Midbrain (tissue), 1 donor: ENCODE results near the gene MPPED1.

Experiments
- DNase-seq: peaks from one replicate; lab custom pipeline; 2025; lab: John Stamatoyannopoulos, UW

The MPPED1 gene

DNA sequence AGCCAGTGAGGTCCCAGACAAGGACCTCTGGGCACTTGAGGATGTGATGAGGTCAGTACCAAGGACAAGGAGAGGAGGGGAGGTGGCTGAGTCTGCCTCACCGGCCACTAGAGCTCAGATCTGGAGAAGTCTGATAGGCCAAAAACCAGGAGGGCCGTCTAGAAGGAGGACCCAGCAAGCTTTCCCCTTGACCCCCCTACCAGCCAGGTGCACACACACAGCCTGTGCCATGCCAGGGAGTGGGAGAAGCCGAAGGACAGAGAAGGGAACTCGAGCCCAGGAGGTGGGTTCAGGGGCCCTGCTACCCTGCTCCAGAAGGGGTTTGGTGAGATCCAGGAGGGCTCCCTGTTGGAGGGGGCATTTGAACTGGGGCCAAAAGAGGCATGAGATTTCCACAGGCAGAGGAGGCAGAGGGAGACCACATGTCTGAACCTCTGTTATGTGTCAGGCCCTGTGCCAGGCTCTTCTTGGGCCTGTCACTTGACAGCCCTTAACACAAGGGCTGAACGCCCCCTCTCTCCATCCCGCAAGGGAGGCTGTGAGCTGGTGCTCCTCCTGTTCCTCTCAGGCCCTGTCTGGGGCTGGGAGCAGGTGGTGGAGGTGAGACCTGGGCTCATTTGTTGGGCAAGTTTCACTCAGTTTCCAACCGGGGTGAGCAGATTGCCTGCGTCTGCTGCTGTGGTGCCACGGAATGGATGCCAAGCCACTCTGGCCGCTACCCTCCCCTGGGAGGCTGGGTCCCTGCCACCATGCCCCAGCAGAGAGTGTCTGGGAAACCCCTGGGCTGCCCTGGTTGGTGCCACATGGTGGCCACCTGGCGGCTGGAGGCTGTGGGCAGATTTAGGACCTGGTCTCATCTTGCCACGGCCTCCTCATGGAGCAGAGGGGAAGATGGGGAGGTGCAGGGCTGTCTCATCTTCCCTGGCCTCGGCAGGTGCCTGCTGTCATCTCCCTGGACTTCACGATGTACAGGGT is 65.2 kb downstream of the MPPED1 start:
- no peak for DNase-seq

DNA sequence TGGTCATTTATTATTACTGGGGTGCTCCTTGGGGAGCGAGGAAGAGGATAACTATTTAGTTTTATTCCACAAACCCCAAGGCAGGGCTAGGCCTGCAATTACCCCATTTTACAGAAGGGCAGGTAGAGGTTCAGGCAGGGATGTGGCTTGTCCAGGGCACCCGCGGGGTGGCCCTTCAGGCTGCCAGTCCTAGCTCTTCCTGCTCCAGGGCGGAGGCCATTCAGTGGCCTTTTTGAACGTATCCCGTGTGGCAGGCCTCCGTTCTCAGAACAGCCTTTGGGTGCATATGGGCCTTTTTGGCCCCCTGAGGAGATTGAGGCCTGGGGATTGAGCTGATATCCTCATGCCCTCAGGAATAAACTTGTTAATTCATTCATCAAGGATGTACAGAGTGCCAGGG is 66.2 kb downstream of the MPPED1 start:
- no peak for DNase-seq

DNA sequence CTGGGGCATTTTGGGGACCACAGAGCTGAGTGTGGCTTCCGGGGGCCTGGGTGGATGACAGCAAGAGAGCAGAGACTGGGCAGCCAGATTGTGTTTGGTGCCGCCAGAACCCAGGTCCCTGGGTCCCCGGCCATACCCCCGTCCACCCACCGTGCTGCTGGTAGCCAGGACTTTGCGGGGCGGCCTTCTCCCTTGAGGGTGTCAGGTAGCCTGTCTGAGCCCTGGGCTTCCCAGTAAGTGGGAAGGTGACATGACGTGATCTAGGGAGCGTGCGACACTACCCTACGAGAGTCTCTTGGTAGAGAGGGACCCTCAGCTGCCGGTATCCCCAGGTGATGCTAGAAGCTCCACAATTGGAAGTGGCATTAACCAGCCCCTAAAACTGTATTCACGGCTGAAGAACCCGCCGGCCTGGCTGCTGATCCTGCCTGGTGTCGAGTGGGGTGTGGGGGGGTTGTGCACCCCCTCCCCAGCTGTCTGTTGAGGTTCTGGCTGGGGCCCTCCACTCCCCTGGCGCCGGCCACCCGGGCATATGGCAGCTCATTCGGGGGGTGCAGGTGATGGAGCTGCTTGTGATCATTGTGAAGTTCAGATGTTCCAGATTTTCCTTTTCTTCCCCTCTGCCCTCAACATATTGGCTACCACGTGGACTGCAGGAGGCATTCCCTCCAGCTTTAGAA is 66.9 kb downstream of the MPPED1 start:
- no peak for DNase-seq

DNA sequence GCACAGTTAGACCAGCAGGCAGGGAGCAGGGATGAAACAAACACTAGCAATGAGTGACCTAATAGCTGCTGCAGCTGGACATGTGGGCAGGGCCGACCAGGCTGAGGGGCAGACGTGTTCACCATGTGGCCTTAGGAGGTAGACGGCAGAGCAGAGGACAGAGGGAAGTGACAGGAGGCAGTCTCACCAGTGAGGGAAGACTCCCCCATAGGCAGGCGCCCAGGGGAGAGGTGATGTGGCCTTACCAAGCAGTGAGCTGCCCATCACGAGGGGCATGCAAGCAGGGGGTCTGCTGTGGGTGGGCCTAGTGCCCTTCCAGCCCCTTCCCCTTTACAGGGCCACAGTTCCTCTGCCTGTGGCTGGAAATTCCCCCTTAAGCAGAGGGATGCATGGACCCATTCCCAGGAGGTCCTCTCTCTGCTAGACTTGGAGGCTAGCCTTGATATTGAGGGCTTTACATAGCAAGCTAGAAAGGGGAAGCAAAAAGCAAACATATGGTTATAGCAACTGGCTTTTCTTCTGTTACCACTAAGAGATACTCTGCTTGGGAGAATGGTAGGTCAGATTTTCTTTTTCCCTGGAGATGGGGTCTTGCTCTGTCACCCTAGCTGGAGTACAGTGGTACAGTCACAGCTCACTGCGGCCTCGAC is 67.6 kb downstream of the MPPED1 start:
- DNase-seq: no peak

DNA sequence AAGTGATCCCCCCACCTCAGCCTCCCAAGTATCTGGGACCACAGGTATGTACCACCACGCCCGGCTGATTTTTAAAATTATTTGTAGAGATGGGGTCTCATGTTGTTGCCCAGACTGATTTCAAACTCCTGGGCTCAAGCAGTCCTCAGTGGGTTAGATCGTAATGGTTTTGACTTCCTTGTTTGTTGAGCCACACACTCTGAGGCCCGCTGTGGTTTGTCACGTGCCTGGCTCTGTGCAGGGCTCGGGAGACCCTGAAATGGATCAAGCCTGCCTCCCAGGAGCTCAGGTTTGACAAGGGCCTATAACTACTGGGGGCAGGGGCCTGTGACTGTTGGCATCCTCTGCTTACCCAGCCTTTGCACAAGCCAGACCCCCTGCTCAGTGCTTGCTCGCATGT is 68.1 kb downstream of the MPPED1 start:
- DNase-seq: no peak

DNA sequence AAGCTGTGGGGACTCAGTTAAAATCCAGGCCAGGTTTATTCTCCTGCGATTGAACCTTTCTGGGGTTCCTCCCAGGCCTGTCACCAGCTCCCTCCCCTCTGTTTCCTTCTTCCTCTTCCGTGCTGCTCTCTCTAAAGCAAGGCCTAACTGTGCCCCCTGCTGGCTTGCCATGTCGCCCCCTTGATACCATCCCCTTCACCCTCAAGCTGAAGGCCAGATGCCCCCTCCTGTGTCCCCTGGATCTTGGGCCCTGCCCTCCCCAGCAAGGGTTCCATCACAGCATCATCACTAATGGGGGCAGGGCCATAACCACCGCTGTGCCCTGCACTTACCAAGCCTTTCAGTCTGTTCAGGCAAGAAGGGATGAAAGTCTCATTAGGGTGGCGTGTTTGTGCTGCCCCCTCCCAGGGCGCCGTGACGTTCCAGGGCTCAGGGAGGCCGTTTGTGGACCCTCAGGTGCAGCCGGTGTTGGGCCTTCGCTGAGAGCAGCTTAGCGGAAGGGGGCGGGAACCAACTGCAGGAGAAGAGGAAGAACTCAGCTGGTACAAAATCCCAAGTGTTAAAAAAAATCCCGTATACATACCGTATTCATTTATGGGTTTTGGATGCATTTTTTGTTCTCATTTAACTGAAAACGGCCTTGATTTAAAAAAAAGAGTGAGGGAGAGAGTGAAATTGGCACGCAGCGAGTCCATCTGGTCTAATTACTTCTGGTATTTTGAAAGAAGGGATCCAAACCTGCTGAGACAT is 69.9 kb downstream of the MPPED1 start:
- DNase-seq: no peak

DNA sequence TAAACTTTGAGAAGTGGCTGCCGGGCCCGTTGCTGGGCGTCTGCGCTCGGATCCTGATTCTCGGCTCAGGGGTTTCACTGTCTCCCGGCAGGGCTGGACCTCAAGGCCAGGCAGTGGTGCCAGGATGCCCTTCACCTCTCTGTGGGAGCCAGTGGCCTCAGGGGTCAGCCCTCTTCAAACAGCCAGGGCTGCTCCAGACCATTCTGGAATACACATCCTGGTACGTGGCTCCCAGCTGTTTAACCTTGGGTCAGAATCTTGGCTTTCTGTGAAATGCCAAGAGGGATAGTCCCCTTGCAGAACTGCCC is 70.5 kb downstream of the MPPED1 start:
- DNase-seq: no peak

DNA sequence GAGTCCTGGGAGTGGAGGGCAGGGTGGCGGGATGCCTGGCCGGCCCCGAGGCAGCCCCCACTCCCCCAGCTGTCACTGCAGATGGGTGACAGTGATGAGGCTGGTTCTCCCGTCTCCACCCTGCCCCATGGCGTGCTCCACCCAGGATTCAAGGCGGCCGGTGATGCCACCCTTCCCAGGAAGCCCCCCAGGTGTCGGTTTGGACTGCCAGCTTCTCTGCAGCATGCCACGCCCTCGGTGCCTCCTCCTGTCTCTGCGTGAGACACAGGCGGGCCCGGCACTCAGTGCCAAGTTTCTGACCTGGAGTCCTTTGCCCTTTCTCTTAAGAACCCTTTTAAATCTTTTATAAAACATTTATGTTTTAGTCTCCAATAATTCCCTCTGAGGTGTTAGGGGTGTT is 71.5 kb downstream of the MPPED1 start:
- no peak for DNase-seq

DNA sequence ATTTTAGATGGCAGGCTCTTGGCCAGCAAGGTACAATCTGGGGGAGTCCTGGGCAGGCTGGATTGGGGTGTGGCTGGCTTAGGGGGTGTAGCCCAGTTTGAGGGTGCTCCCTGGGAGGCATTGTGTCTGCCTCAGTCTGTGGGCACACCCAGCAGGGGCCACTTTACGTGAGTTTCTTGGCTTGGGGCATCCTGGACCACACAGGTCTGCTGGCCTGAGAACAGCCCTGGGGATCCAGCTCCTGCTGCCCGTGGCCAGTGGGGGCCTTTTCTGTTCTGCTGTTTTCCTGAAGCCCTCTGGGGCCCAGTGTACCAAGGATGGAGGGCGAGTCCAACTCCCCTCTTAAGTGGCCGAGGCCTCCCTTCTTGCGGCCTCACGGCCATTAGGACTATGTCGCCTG is 71.9 kb downstream of the MPPED1 start:
- no peak for DNase-seq

DNA sequence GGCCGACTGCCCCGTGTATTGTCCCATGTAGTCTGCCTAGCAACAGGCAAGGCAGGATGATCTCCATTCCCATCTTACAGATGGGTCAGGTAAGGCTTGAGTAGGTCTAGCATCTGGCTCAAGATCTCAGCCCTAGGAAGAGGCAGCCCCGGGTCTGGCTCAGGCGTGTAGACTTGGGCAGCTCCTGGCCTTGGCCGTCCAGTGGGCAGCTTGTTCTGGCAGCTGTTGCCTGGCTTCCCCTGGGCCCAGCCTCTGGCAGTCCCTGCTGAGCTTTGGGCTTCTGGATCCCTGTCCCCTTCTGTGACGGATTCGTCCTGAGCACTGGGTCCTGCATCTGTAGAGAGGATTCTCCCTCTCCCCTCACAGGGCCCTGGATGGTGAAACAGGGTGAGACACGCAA is 72.4 kb downstream of the MPPED1 start:
- no peak for DNase-seq

DNA sequence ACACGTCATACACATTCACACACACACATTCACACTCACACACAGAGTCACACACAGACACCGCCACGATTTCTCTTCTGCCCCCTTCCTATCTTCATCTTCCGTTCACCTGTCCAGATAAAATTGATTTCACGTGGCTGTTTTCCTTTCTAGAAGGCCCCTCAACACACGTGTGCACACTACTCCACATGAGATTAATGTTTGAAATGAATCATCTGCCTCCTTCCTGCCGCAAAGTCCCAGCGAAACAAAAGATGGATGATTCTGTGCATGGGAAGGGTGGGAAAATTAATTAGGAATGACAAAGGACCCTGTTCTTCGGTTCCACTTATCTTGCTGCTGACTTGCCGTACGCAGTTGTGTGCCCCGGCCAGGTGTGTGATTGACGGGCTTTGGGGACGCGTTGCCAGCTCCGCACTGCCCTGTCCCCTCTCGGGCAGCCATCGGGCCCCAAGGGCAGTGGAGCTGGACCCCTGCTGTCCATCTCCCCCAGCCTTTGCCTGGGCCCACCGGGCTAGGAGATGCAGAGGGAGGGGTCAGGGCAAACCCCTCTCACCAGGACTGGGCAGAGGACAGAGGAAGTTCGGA is 73.8 kb downstream of the MPPED1 start:
- DNase-seq: no peak

DNA sequence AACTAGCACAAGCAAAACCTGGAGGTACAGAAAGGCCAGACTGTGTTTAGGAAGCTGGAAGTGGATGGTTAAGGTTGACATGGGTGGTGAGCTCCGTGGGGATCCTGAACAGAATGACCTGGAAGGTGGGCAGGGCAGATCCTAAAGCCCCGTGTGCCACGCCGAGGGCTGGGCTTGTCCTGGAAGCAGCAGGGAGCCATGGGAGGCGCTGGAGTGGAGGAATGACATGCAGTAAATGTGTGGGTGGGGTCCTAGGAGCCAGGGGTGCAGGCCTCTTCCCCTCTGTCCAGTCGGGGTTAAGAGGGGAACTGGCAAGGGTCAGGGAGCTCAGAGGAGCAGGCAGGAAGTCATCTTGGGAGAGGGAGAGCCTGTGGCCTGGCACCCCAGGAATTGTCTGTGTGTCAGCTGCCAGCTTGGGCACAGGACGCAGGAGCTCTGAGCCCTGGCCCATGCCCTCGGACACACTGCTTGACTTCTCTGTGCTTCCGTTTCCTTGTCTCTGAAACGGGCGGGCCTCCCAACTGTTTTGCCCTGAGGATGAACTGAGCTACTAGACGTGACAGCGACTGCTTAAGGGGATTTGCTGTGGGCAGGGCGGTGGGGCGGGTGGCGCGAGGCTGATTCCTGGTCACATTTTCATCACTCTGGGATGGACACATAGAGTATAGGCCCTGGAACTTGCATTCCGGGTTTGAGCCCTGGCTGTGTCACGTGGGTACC is 75.7 kb downstream of the MPPED1 start:
- DNase-seq: no peak

DNA sequence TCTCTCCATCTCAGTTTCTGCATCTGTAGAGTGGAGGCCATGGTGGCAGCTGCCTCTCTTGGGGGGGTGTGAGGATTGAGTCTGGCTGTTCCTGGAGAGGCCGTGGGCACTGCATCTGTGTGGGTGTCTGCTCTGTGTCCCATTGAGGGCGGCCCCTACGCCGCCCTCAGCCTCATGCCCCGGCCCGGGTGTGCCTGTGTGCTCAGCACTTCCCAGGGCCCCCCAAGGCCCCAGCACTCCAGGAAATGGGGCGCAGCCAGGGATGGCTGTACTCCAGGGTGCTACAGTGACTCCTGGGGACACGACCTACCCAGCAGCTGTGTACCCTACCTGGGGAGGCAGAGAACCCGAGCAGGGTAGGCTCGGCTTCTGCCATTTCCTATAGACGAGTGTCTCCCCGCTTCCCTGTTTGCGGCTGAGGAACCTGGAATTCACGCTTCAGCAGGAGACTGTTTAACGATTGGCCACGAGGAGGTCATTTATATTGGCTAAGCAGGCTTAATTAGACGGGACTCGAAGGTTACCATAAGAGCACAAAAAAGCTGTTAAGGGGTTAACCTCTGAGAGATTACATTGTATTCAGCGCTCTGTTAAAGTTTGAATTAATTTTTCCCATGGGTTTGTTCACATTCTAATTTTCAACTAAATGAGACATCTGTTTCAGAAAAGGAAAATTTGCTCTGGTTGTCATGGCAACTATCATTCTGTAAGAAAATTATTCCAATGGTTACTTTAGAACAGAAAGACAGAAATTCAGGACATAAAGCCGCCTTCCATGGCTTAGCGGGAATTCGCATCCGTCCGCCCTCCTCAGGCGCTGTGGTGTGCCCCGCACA is 76.4 kb downstream of the MPPED1 start:
- no peak for DNase-seq

DNA sequence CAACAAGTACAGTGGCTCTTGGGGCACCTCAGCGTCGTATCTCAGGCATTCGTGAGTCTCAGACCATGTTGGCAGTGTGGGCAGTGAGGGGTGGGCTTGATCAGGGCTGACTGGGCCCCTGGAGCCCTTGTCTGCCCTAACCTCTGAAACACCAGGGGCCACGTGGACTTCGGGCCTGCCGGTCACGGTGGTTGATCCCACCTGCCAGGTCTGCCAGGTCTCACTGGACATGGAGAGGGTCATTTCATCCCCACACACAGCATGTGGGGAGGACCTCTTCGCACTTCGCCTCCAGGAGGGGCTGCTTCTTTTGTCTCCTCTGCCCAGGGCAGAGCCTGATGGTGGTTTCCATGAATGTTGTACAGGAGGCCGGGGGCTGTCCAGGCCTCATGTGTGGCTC is 77.1 kb downstream of the MPPED1 start:
- DNase-seq: no peak

DNA sequence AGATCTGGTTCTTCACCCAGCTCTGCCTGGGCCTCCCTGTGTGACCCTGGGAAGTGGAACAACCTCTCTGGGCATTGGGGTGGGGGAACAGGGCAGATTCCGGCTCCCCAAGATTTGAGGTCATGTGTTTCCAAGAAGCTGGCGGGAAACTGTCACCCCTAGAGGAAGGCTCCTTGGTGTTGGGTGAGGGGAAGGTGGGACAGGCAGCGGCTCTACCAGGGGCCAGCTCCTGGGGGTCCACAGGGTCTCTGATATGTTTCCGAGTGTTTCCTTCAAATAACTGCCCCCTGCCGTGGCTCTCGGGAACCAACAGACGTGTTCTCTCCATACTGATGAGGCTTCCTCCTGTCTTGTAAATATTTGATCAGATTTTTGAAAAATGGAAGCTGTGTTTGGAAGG is 78.5 kb downstream of the MPPED1 start:
- DNase-seq: no peak

DNA sequence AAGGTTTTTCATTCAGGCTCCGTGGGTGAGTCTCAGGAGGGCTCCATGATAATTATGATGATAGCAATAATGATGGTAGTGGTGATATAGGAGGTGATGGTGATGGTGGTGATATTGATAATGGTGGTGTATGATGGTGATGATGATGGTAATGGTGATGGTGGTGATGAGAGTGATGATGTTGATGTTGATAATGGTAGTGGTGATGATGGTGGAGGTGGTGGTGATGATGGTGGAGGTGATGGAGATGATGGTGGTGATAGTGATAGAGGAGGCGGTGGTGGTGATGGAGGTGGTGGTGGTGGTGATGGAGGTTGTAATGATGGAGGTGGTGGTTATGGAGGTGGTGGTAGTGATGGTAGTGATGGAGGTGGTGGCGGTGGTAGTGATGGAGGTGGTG is 79.4 kb downstream of the MPPED1 start:
- no peak for DNase-seq

DNA sequence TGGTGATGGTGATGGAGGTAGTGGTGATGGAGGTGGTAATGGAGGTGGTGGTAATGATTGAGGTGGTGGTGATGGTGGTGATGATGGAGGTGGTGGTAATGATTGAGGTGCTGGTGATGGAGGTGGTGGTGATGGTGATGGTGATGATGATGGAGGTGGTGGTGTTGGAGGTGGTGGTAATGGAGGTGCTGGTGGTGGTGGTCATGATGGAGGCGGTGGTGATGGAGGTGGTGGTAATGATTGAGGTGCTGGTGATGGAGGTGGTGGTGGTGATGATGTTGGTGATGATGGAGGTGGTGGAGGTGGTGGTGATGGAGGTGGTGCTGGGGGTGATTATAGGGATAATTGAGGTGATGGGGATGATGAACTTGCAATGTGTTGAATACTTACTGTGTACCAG is 79.9 kb downstream of the MPPED1 start:
- DNase-seq: no peak

DNA sequence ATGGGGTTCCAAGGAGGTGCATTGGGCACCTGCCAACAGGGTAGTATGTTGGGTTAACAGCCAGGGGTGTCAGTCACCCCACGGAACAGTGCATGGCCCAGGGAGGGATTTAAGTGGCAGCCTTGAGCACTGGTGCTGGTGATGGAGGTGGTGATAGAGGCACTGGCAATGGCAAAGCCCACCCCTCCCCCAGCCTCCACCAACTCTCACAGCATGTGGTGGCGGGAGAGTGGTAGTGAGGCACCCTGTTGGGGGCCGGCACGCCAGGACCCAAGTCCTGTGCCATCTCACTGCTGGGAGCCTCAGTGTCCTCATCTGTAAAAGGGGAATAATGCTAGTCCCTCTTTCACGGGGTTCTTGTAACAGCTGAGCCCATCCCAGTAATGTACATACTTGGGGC is 81.5 kb downstream of the MPPED1 start:
- no peak for DNase-seq

DNA sequence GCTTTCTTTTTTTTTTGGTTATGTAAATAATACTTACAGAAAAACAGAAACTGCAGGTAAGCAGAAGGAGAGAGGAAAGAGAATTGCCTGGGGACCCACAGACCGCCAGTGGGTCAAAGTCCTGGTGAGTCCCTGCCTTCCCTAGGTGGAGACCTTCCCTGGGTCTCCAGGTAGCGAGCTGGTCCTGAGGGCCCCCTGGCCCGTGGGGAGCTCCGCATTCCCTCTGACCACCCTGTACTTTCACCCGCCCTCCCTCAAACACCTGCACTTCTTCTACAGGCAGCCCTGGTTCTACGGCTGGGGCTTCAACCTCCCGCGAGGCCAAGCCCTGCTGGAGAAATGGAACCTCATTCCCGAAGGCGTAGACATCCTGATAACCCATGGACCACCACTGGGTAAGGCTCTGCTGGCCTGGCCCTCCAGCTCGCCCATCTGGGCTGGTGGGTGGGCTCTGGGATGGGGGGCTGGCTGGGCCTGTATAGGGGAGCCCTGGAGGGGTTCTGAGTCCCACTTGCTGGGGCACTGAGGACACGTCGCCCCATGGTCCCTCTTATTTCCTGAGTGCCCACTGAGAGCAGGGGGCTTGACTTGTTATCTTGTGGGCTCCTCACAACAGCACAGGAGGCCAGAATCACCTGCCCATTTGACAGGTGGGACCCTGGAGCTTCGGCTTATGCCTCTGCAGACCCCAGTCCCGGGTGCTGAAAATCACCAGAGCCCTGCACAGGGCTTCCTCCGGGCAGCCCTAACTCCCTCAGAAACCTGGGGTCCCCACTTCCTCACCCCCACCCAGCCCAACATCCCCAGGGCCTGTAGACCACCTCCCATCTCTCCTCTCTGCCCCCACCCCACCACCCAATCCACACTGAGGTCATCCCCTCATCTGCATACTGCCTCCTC is 86.4 kb downstream of the MPPED1 start:
- DNase-seq: no peak
